HG02973 (cell line): Measurements from ENCODE around the gene PRRT4.

Experiments
- ATAC-seq: cut with Tn5 transposase; IDR thresholded peaks from one replicate; pipeline ENCODE4 v1.9.1; 2021; ENCODE audit warnings: moderate library complexity; ENCODE audit not compliant: unreplicated experiment

The PRRT4 gene

DNA sequence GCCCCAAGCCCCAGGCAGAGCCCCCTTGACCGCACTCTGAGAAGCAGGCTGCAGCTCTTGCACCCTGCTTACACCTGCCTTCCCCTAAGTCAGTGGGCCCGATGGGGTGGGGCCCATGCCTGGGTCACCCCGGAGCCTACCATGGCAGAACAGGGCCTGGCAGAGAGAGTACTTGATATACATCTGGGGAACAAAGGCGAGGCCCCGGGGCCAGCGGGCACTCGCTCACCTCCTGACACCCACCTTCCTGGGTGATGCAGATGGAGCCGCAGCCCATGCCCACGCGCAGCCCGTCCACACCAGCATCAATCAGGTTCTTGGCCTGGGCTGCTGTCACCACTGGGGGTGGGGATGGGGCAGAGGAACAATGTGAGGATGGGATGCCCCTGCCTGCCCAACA lies 34.9 kb upstream of the PRRT4 start:
- no peak for ATAC-seq

DNA sequence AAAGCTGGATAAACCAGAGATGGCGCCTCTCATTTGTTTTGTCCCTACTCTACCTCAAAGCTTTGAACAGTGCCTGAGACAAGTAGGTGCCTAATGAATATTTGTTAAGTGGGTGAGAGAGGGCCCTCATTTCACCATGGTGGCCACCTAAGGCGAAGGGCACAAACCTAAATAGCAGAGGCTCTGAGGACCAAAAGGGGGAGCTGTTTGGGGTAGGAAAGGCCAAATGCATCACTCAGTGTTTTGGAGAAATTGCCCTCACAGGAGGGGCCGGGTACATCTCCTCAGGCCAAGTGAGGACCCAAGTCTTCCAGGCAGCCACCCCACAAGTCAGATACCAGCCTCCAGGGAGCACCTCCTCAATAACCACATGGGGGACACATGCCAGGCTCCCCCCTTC lies 34.3 kb upstream of the PRRT4 start:
- ATAC-seq, result no peak

DNA sequence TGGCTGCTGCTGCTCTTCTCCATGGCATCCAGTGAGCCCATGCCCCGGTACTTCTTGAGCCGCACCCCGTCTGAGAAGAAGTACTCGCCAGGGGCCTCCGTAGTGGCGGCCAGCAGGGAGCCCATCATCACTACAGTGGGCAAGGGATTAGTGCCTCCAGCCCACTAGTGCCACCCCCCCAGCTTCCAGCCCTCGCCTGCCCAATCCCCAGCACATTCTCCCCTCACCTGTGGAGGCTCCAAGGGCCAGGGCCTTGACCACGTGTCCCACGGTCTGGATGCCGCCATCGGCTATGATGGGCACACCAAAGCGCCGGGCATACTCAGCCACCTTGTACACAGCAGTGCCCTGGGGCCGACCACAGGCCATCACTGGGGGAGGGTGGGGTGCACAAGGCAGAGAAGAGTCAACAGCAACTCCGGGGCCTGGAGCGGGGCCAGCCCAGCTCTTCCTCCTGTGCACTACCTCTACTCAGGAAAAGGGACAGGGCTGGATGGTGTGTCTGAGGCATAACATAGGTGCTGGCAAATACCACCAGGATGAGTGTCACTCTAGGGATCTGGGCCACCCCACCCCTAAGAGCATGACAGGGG lies 33.5 kb upstream of the PRRT4 start:
- ATAC-seq, result no peak

DNA sequence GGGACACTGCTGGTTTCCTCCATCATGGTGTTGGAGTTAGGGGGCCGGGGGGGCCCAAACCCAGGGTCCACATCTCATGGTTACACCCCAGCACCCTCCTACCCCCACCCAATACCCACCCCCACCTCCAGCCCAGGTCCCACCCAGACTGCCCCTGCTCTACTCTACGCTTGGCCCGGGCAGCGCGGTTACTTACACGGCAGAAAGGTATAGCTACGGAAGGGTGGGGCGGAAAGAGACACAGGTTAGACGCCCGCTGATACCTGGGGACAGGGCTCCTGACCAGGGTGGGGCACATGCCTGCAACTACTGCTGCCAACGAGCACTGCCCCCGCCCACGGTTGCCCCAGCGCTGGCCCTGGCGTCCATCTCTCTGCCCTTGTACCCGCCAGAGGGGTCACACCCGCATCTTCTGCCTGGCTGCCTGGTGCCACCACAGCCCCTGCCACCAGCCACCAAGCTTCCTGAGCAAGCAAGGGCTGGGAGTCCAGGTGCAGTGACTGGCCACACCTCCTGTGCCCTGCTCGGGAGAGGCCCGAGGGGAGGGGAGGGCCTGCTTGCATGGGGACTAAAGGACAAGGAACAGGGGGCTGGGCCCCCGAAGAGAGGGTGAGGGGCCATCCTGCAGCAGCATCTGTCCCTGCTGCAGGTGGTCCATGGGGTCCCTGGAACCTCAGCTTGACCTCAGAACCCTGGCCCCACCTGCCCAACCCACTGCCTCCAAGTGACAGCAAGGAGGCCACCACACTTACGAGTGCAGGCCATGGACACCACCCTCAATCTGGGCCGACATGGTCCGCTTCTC lies 32.2 kb upstream of the PRRT4 start:
- ATAC-seq, result no peak

DNA sequence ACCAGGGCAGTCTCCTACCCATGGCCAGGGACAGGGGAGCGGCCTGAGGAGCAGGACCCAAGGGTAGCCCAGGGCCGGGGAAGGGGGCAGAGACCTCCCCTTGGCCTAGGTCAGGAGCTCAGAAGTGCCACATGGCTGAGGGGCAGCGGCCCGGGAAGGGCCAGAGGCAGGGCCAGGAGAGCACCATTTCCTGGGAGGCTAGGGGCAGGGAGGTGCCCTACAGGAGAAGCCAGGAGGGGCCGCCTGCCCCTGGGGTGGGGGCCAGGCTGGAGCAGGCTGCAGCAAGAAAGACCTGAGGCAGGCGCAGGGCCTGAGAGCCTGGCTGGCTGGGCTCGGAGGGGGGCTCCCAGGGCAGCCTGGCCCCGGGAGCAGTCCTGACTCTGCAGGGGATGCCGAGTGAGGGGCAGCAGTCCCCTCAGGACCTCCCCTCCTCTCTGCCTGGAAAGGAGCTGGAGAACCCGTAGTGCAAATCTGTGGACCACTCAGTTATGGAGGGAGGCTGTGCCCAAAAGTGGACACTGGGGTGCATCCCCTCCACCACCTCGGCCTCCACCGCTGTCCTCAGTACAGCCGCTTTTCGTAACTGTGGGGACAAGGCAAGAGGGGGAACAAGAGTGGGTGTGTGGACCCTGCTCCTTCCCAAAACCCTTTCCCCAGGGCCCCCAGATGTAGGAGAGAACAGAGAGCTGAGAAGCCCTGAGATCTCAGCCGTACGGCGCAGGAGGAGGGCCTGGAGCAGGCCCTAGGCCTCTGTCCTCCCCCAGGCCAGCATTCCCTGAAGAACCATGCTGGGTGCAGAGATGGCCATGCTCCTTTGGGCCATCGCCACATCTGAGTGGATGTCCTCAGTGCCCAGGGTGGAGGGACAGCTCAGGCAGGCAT lies 31.2 kb upstream of the PRRT4 start:
- ATAC-seq, result no peak

DNA sequence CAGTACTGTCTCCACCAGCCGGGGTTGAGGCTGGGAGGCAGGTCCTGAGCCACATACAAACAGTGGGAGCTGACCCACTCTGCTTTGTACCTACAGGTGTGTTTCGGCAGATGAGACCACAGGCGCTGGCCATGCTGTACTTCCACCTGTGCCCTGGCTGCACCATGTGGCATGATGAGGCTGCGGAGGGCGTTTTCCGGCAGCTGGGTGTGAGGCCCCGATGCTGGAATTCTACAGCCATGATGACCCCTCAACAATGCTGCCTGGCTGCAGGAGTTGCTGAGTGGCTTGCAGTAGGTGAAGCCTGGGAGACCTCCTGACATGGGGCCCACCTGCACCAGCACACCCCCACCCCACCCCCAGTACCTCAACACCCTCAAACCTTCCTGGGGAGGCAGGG lies 30.3 kb upstream of the PRRT4 start:
- ATAC-seq, result no peak

DNA sequence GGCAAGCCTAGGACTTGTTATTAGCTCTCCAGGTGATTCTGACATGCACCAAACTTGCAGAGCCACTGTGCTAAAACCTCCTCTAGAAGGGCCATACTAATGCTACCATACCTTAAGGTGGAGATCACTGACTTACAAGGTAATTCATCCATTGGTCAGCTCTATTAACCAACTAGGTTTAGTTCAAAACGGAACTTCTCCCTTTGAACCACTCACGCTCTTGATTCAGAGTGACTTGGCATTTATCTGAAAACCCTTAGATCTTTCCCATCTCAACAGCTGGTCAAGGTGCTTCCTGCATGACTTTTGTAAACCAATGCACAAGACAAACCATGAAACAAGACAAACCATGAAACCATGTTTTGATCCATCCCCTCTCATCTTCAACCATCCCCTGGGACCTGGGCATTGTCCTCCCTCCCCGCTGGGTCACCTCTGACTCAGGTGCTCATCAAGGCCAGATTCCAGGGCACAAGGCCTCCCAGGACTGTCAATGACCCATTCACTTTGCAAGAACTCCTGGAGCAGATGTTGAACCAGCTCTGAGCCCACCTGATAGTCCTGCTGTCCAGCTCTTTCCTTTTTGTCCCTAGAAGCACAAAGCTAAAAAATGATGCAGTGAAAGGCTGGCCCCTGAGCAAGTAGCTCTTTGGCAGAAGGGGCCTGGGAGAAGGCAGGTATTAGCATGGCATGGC lies 29.5 kb upstream of the PRRT4 start:
- ATAC-seq, result no peak

DNA sequence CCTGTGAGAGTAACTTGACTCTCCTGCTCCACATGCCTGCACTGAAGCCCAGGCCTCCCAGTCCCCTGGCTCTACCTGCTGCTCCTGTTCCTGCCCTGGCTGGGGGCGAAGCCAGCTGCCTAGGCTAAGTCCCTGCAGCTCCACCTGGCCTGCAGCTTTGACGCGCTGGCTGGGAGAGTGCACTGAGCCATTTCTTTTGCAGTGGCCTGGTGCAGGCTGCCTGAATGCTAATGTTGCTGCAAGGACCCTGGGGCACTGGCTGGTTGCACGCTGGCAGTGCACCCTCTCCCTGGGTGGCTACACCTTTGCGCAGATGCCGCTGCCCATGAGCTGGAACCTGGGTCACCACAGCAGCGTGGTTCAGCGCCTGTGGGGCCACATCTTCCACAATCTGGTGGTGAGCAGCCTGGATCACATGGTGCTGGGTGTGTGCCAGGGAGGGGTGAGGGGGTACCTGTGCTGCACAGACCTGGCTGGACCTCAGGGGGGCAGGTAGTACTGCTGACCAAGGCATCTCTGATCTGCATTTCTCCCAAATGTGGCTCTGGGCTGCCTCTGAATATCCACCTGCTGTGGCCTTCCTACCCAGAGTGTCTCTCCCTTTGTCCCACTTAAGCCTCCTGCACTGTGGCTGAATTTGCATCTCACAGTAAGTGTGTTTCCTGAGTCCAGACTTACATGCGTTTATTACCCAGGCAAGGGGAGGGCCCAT lies 28.3 kb upstream of the PRRT4 start:
- no peak for ATAC-seq

DNA sequence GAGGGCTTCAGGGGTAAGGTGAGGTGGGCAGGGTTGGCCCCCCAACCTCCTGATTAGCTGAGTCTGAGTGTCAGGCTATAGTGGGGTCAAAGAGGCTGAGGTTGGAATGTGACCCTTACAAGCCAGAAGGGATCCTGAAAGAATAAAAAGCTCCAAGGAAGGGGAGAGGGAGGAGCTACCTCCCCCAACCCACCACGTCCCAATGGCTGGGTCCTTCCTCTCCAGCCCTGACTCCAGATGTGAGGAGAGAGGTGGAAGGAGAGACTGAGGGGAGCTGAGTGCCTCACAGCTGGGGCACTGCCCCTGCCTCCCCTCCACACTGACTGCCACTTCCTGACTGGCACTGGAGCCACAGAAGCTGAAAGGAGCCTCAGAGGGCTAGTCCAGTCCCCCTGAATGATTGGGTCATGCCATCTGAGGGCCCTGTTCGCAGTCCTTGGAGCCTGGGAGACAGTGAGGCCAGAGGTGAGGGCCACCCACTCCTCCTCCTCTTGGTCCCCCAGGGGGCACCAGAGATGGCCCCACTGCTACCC lies 27.7 kb upstream of the PRRT4 start:
- ATAC-seq, result no peak

DNA sequence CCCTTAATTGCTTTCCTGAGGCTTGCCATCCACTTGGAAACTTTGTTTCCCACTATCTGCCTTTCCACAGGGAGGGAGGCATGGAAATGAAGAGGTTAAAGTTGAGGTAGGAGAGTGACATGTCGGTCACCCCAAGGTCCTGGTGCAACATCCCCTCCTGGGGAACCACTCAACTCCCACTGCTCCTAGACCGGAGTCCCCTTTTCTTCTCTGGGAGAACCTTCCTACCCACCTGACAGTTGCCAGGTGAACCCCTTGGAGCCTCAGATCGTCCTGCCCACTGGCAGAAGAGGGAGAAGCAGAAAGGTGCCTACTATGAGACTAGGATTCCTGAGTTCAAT lies 26.6 kb upstream of the PRRT4 start:
- ATAC-seq, result no peak

DNA sequence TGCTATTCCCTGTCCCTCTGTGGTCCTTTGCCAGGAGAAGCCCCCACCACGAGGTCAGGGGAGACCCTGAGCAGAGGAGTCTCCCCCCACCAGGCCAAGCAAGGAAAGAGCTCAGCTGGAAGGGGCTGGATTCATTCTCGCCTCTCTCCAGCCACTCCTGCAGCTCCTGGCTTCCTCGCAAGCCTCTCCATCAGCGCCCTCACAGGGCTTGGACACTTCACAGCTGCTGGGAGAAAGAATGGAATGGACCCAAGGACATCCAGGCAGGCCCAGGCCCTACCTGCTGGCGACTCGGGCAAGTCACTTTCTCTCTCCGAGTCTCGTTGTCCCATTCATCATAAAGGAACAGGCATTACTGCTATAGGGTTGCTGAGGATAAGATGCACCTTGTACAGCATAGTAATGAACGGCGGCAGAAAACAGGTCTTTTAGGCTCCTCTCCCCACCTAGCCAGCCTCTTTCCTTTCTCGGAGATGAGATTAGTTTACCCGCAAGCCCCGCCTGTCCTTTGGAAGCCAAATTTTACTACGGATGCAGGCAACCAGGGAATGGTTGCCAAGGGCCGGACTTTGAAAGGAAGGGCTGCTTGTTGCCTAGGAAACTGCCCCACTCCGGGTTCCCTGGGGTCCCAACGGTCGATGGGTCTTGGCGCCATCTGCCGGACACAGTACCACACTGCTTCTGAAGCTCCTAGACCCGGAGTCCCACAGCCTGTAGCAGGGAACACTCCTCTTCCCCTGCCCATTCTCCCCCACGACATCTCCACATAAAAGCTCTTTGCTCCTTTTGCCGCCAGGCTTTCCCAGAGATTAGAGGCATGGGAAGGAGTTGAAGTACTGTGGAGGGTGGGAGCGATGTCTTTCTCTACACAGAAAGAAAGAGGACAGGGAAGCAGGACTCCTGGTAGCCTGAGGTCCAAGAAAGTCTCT lies 26.0 kb upstream of the PRRT4 start:
- ATAC-seq, result peak; percentile 73

DNA sequence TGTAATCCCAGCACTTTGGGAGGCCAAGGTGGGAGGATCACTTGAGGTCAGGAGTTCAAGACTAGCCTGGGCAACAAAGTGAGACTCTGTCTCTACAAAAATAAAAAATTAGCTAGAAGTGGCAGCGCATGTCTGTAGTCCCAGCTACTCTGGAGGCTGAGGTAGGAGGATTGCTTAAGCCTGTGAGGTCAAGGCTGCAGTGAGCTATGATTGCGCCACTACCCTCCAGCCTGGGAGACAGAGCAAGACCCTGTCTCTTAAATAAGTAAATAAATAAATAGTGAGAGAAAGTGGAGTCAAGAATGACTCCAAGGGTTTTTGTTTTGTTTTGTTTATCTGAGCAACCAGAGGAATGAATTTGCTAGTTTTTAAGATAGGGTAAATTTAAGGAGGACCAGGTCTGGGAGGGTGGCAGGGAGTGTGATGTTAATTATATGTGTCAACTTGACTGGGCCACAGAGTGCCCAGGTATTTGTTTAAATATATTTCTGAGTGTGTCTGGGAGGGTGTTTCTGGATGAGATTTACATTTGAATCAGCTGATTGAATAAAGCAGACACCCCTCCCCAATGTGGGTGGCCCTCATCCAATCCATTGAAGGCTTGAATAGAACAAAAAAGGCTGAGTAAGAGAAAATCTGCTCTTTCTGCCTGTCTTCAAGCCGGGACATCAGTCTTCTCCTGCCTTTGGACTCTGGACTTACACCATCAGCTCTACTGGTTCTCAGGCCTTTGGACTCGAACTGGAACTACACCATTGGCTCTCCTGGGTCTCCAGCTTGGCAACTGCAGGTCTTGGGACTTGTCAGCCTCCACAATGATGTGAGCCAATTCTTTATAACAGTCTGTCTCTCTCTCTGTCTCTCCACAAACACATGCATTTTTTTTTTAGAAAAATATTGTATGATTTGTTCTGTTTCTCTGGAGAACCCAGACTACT lies 24.8 kb upstream of the PRRT4 start:
- no peak for ATAC-seq

DNA sequence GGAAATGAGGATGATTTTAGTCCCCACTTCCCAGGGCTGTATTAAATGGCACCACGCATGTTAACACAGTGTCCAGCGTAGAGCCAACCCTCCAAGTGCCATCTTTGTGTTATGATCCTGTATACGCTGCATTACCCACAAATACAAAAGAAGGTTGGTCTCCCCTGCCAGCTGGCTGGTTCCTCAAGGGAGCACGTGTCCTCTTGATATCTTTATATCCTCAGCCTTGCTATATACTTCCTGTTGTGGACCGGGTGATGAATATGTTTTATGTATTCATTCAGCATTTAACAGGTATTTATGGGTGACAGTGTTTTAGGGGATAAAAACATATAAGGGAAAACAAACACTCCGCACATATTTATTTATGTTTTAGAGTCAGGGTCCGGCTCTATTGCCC lies 23.2 kb upstream of the PRRT4 start:
- no peak for ATAC-seq

DNA sequence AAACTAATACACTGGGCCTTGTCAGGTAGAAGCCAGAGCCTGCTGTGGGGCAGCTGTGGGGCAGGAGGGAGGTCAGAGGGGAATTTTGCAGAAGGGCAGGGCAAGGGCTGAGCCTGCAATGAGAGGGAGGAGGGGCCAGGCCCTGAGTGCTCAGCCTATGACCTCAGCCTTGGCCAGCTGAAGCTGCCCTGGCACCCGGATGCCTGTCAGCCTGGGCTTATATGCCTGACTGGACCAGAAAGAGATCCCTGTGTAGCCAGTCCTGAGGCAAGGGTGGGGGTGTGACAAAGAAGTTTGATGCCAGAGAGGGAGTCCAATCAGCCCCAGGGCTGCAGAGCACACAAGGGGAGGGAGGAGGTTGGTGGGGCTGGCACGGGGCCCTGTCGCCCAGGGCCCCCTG lies 22.3 kb upstream of the PRRT4 start:
- ATAC-seq, result no peak

DNA sequence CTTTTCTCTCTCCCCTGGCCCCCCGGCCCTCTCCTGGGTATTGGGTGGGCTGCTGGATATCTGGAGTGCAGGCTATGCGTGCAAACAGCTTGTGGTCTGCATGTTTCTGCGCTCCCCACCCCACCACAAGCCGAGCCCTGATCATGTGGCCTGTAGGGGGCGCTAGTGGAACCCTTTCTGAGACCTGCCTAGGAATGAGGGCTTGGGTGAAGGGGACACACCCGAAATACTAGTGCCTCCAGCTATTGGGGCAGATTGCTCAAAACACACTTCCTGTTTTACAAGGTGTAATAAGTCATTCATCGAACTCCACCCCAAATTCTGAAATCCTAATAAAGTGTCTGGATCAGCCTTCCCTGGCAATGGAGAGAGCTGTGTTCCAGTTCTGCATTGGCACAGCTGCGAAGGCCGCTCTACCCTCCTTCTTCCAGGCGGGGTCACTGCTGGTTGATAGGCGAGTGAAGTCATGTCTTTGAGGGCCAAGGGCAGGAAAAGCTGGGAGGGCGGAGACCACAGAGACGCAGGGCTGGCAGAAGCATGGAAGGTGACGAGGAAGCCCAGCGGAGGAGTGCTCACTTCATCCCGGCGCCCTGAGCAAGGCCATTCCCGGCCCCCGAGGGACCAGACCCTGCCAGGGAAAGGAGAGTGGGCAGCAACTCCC lies 19.8 kb upstream of the PRRT4 start:
- ATAC-seq, result no peak

DNA sequence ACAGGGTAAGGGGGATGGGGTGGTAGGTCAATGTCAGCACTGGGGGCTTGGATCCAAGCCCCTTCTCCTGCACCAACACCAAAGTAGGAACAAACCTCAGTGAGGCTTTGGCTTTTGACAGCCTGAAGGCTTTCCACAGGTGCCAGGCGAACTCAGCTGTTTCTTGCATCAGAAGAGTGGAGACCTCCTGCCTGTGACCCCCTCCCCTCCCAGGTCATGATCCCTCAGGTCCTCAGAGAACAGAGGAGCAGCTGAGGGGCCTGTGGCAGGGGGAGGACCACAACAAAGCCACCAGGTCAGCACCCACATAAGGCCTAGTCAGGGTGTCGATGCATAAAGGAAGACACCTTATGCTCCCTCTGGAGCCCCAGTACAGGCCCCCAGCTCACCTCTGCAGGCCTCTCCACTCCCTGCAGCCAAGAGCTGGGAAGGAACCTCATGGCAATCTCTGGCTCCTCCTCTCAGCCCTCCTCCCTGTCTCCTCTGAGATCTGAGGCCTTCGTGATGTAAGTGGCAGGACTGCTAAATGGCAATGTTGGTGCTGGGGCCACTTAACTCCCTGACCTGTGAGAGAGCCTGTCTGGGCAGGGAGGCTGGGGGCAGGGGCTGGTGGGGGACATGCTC lies 19.1 kb upstream of the PRRT4 start:
- no peak for ATAC-seq

DNA sequence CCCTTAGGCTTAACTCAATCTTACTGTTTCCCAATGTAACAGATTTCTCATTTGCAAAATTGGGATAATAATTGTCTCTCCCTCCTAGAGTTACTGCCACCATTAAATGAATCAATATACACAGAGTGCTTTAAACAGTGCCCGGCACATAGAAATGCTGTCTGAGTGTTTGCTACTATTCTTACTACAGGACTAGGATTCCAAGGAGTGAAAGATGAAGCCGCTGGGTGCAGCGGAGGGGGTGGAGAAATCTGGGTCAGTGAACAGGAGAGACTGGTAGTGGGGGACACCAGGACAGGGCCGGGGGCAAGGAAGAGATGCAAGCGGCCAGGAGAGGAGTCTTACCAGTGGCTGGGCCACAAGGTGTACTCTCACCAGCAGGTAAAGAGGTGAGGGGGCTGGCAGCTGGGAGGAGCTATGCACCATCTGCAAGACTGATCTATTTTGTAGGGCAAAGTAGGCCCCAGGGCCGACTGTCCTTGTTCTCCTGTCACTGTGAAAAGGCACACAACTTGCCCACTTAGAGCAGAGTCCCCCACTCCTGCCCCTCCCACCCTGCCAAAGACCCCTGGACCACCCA lies 18.5 kb upstream of the PRRT4 start:
- no peak for ATAC-seq
